SK-N-SH (cell line): Measurements from ENCODE around the gene PDIA3.

Experiments
- CHD2 ChIP-seq: fragments of 150-350 bp; IDR thresholded peaks from 2 replicates; pipeline ENCODE4 v1.6.1; 2018; ENCODE audit warnings: low read length; ENCODE audit not compliant: partially characterized antibody
- EP300 ChIP-seq, 2 experiments: IDR thresholded peaks; 2 replicates each; pipeline versions ENCODE4 v1.4.0 to v1.6.1; 2012; ENCODE audit warnings: borderline replicate concordance in 1 of 2, low read depth in 1 of 2, low read length in 1 of 2
- EZH2phosphoT487 ChIP-seq: fragments of 200-600 bp; sonication (generic); IDR thresholded peaks from 2 replicates; pipeline ENCODE4 v1.6.1; 2017; ENCODE audit warnings: low read depth, mixed run types, mild to moderate bottlenecking, antibody characterized with exemption, moderate library complexity, borderline replicate concordance
- GABPA ChIP-seq: IDR thresholded peaks from 2 replicates; pipeline ENCODE4 v1.4.0; 2012; ENCODE audit warnings: low read depth, mild to moderate bottlenecking
- MAX ChIP-seq: IDR thresholded peaks from 2 replicates; pipeline ENCODE4 v1.4.0; 2012; ENCODE audit warnings: low read depth
- MXI1 ChIP-seq: IDR thresholded peaks from 2 replicates; pipeline ENCODE4 v1.6.1; 2012; ENCODE audit warnings: mild to moderate bottlenecking, low read depth, low read length, improper control_type of control experiment
- NRF1 ChIP-seq: IDR thresholded peaks from 2 replicates; pipeline ENCODE4 v1.6.1; 2012; ENCODE audit warnings: low read depth, mild to moderate bottlenecking, low read length
- POLR2AphosphoS5 ChIP-seq: IDR thresholded peaks from 2 replicates; pipeline ENCODE4 v1.6.1; 2012; ENCODE audit warnings: low read depth, low read length
- RFX5 ChIP-seq: IDR thresholded peaks from 2 replicates; pipeline ENCODE4 v1.6.1; 2012; ENCODE audit warnings: mild to moderate bottlenecking, improper control_type of control experiment, low read length
- SMC3 ChIP-seq: IDR thresholded peaks from 2 replicates; pipeline ENCODE4 v1.6.1; 2012; ENCODE audit warnings: low read depth, low read length, improper control_type of control experiment
- TAF1 ChIP-seq: IDR thresholded peaks from 2 replicates; pipeline ENCODE4 v1.6.1; 2012; ENCODE audit warnings: low read depth, mild to moderate bottlenecking, low read length, moderate library complexity, borderline replicate concordance
- YY1 ChIP-seq: IDR thresholded peaks from 2 replicates; pipeline ENCODE4 v1.4.0; 2012; ENCODE audit warnings: low read depth, mild to moderate bottlenecking
- TF ChIP-seq, protein P1 (sequence below): fragments of 200-600 bp; sonication (generic); IDR thresholded peaks from 2 replicates; pipeline ENCODE4 v1.6.1; 2017; ENCODE audit warnings: antibody characterized with exemption, mild to moderate bottlenecking, moderate library complexity

DNA sequence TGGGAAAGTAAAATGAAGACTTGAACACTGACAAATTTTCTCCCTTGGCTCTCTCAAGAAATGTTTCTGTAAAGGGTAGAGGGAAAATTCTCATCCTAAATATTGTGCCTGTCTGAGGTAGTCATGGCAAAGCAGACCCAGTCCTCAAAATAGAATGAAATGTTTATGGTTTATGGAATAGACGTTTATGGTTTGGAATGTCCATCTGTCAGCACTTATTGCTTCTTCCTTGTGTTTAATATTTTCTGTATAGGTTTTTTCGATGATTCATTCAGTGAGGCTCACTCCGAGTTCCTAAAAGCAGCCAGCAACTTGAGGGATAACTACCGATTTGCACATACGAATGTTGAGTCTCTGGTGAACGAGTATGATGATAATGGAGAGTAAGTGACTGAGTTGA, 16.6 kb downstream of the PDIA3 start:
- TF ChIP-seq, protein P1, sequence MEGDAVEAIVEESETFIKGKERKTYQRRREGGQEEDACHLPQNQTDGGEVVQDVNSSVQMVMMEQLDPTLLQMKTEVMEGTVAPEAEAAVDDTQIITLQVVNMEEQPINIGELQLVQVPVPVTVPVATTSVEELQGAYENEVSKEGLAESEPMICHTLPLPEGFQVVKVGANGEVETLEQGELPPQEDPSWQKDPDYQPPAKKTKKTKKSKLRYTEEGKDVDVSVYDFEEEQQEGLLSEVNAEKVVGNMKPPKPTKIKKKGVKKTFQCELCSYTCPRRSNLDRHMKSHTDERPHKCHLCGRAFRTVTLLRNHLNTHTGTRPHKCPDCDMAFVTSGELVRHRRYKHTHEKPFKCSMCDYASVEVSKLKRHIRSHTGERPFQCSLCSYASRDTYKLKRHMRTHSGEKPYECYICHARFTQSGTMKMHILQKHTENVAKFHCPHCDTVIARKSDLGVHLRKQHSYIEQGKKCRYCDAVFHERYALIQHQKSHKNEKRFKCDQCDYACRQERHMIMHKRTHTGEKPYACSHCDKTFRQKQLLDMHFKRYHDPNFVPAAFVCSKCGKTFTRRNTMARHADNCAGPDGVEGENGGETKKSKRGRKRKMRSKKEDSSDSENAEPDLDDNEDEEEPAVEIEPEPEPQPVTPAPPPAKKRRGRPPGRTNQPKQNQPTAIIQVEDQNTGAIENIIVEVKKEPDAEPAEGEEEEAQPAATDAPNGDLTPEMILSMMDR = no peak
- no peak for TF ChIP-seq POLR2AphosphoS5
- TF ChIP-seq EZH2phosphoT487 = no peak
- TF ChIP-seq MAX = no peak
- TF ChIP-seq GABPA = no peak
- TF ChIP-seq RFX5 = no peak
- TF ChIP-seq SMC3 = no peak
- TF ChIP-seq TAF1 = no peak
- no peak for TF ChIP-seq EP300 (IDR thresholded peaks at IDR 0.05; ENCODE audit: borderline replicate concordance in 1 of 2, low read depth in 1 of 2, low read length in 1 of 2)
- no peak for TF ChIP-seq YY1
- no peak for TF ChIP-seq MXI1
- no peak for TF ChIP-seq CHD2
- no peak for TF ChIP-seq NRF1
